Measurements from ENCODE around the gene MACF1. TPM values are rescaled to one million over a fixed set of nuclear protein-coding genes. Genes with fewer than 3 reads are reported as not detected.
"Not testable (repeated sequence)": the region's sequence is repeated elsewhere in the genome, so short reads cannot be mapped to it uniquely, and the experiment has no call there.

Gene MACF1
- total RNA-seq, 2 experiments from 2014 or later = 328 to 344 TPM

GRCh38 chr1:39189592-39190041 lies 14.9 kb upstream of the MACF1 start:
- no peak for ATAC-seq (ENCODE audit: low read depth)
- no peaks in the 10 kb centered on the region for H3K9me3 Mint-ChIP-seq
- no peak overlapping the region for H3K4me3 Mint-ChIP-seq
- H3K4me1 Mint-ChIP-seq = peaks cover 60% of the 10 kb centered on the region
- H3K27me3 Mint-ChIP-seq = no peaks in the 10 kb centered on the region
- no peak for DNase-seq
- no peaks in the 10 kb centered on the region for H3K36me3 Mint-ChIP-seq
- peak overlapping the region; percentile 69 for H3K27ac Mint-ChIP-seq
- POLR2A ChIA-PET = interaction anchor here (6.0 kb wide), 1 partner anchor 16 kb away, joined by 77 read pairs; the partner anchor contains the start of gene MACF1

GRCh38 chr1:39190096-39190495 lies 14.4 kb upstream of the MACF1 start:
- Mint-ChIP-seq H3K9me3 (no peaks in the 10 kb centered on the region), H3K27ac (peak overlapping the region; percentile 27), H3K27me3 (no peaks in the 10 kb centered on the region), H3K4me1 (peaks cover 62% of the 10 kb centered on the region), H3K4me3 (no peak overlapping the region), H3K36me3 (no peaks in the 10 kb centered on the region)
- POLR2A ChIA-PET = interaction anchor here (6.0 kb wide), 1 partner anchor 15 kb away, joined by 77 read pairs; the partner anchor contains the start of gene MACF1
- ATAC-seq (ENCODE audit: low read depth) (no peak), DNase-seq (no peak)

GRCh38 chr1:39194398-39195051 lies 10.0 kb upstream of the MACF1 start:
- ATAC-seq (ENCODE audit: low read depth) (no peak), DNase-seq (no peak)
- Mint-ChIP-seq H3K4me3 (peak overlapping the region; percentile 59), H3K27me3 (no peaks in the 10 kb centered on the region), H3K4me1 (peaks cover 59% of the 10 kb centered on the region), H3K36me3 (no peaks in the 10 kb centered on the region), H3K27ac (peak overlapping the region; percentile 97), H3K9me3 (no peaks in the 10 kb centered on the region)
- POLR2A ChIA-PET = interaction anchor here (0.7 to 6.0 kb wide), 5 partner anchors 11 to 846 kb away, joined by 3 to 77 read pairs (median 4); partner anchors contain the start of genes CAP1 and MACF1

GRCh38 chr1:39195166-39196111 lies 9.1 kb upstream of the MACF1 start:
- Mint-ChIP-seq H3K9me3 (no peaks in the 10 kb centered on the region), H3K4me3 (peak overlapping the region; percentile 78), H3K36me3 (no peaks in the 10 kb centered on the region), H3K4me1 (peaks cover 59% of the 10 kb centered on the region), H3K27me3 (no peaks in the 10 kb centered on the region), H3K27ac (peak overlapping the region; percentile 97)
- DNase-seq (no peak), ATAC-seq (ENCODE audit: low read depth) (no peak)
- POLR2A ChIA-PET = interaction anchor here (4.7 to 6.0 kb wide), 2 partner anchors 10 to 20 kb away, joined by 53 to 77 read pairs; partner anchors contain the start of gene MACF1

GRCh38 chr1:39196244-39197215 lies 8.0 kb upstream of the MACF1 start:
- Mint-ChIP-seq H3K36me3 (peaks cover 2% of the 10 kb centered on the region), H3K4me1 (peaks cover 59% of the 10 kb centered on the region), H3K27ac (peak overlapping the region; percentile 97), H3K27me3 (no peaks in the 10 kb centered on the region), H3K4me3 (peak overlapping the region; percentile 78), H3K9me3 (no peaks in the 10 kb centered on the region)
- POLR2A ChIA-PET = interaction anchor here (0.9 to 1.2 kb wide), 3 partner anchors 9 to 18 kb away, joined by 3 to 9 read pairs (median 7); no protein-coding TSS in a partner anchor
- peak; percentile 44 for DNase-seq
- ATAC-seq (ENCODE audit: low read depth) = peak; percentile 61

- H3K4me1 Mint-ChIP-seq = peaks cover 53% of the 10 kb centered on the region
- ATAC-seq (ENCODE audit: low read depth) (no peak), DNase-seq (no peak)
- peaks cover 1% of the 10 kb centered on the region for H3K9me3 Mint-ChIP-seq
- H3K36me3 Mint-ChIP-seq = peaks cover 4% of the 10 kb centered on the region
- H3K4me3 Mint-ChIP-seq = no peak overlapping the region
- H3K27ac Mint-ChIP-seq = peak overlapping the region; percentile 22
- no peaks in the 10 kb centered on the region for H3K27me3 Mint-ChIP-seq
- POLR2A ChIA-PET = interaction anchor here (1.1 kb wide), 1 partner anchor 16 kb away, joined by 4 read pairs; no protein-coding TSS in a partner anchor
Measured at GRCh38 chr1:39199593-39199992, 4.9 kb upstream of the MACF1 start.

GRCh38 chr1:39205102-39205780 lies 746 bp downstream of the MACF1 start:
- POLR2A ChIA-PET = interaction anchor here (1.0 to 4.2 kb wide), 9 partner anchors 8 to 53 kb away, joined by 4 to 89 read pairs (median 8); no protein-coding TSS in a partner anchor
- Mint-ChIP-seq H3K27me3 (no peaks in the 10 kb centered on the region), H3K4me1 (peaks cover 36% of the 10 kb centered on the region), H3K4me3 (peak overlapping the region; percentile 95), H3K36me3 (peaks cover 14% of the 10 kb centered on the region), H3K27ac (peak overlapping the region; percentile 96), H3K9me3 (peaks cover 1% of the 10 kb centered on the region)
- ATAC-seq (ENCODE audit: low read depth) (peak; percentile 92), DNase-seq (peak; percentile 56)

- Mint-ChIP-seq H3K27ac (peak overlapping the region; percentile 96), H3K4me3 (peak overlapping the region; percentile 95), H3K36me3 (peaks cover 18% of the 10 kb centered on the region), H3K9me3 (peaks cover 5% of the 10 kb centered on the region), H3K4me1 (peaks cover 35% of the 10 kb centered on the region), H3K27me3 (no peaks in the 10 kb centered on the region)
- no peak for DNase-seq
- POLR2A ChIA-PET = interaction anchor here (1.0 to 4.2 kb wide), 9 partner anchors 9 to 53 kb away, joined by 4 to 89 read pairs (median 8); no protein-coding TSS in a partner anchor
- no peak for ATAC-seq (ENCODE audit: low read depth)
Measured at GRCh38 chr1:39205781-39206464, 1.4 kb downstream of the MACF1 start.

- Mint-ChIP-seq H3K36me3 (peaks cover 17% of the 10 kb centered on the region), H3K4me1 (peaks cover 31% of the 10 kb centered on the region)
- ATAC-seq (ENCODE audit: low read depth); H3K27me3 Mint-ChIP-seq; H3K27ac Mint-ChIP-seq; H3K9me3 Mint-ChIP-seq; H3K4me3 Mint-ChIP-seq; DNase-seq: not testable (repeated sequence)
- POLR2A ChIA-PET = interaction anchor here (0.7 to 1.1 kb wide), 3 partner anchors 11 to 28 kb away, joined by 3 read pairs; no protein-coding TSS in a partner anchor
Measured at GRCh38 chr1:39208360-39208759, 3.9 kb downstream of the MACF1 start.

- no peak overlapping the region for H3K4me3 Mint-ChIP-seq
- no peak for DNase-seq
- H3K36me3 Mint-ChIP-seq = peaks cover 19% of the 10 kb centered on the region
- ATAC-seq (ENCODE audit: low read depth) = no peak
- H3K9me3 Mint-ChIP-seq = peaks cover 4% of the 10 kb centered on the region
- H3K27ac Mint-ChIP-seq = no peak overlapping the region
- POLR2A ChIA-PET = no interaction called here
- no peaks in the 10 kb centered on the region for H3K27me3 Mint-ChIP-seq
- peaks cover 36% of the 10 kb centered on the region for H3K4me1 Mint-ChIP-seq
Measured at GRCh38 chr1:39210649-39211048, 6.2 kb downstream of the MACF1 start.

- peaks cover 30% of the 10 kb centered on the region for H3K4me1 Mint-ChIP-seq
- H3K9me3 Mint-ChIP-seq = peaks cover 4% of the 10 kb centered on the region
- H3K36me3 Mint-ChIP-seq = peaks cover 20% of the 10 kb centered on the region
- DNase-seq (no peak), ATAC-seq (ENCODE audit: low read depth) (no peak)
- no peak overlapping the region for H3K4me3 Mint-ChIP-seq
- H3K27ac Mint-ChIP-seq = no peak overlapping the region
- POLR2A ChIA-PET = no interaction called here
- no peaks in the 10 kb centered on the region for H3K27me3 Mint-ChIP-seq
Measured at GRCh38 chr1:39212499-39212898, 8.0 kb downstream of the MACF1 start.
